Adrenal gland (tissue), 19 donors: Measurements from ENCODE around the gene SCAMP5. TPM values are rescaled to one million over a fixed set of nuclear protein-coding genes. Genes with fewer than 3 reads are reported as not detected.
A peak's percentile ranks its signal among the peaks of the same experiment; 100 is the strongest.

Experiments
- DNase-seq, 7 donors: peaks; one replicate each; pipeline ENCODE4 v3.0.0-alpha.2; 2019 to 2020
- H3K27ac ChIP-seq, 5 donors: fragments of 200-600 bp; sonication (generic) in 4 of 5; 1 replicate in 3 of 5; 2 replicates in 2 of 5; pipeline versions ENCODE4 v1.5.1 to v1.8.0; 2016 to 2020; ENCODE audit warnings: mild to moderate bottlenecking in 1 of 5
- H3K27me3 ChIP-seq: fragments of 200-600 bp; 2 replicates; pipeline ENCODE4 v1.8.0; 2021
- H3K36me3 ChIP-seq, 2 donors: fragments of 200-600 bp; replicated peaks in 1 of 2; 1 replicate in 1 of 2; 2 replicates in 1 of 2; pipeline versions ENCODE4 v1.5.1 to v1.8.0; 2018 to 2022
- H3K4me1 ChIP-seq, 2 donors: fragments of 200-600 bp; replicated peaks in 1 of 2; 1 replicate in 1 of 2; 2 replicates in 1 of 2; pipeline versions ENCODE4 v1.5.1 to v1.8.0; 2018 to 2021
- H3K4me3 ChIP-seq, 4 donors: fragments of 200-600 bp; sonication (generic) in 3 of 4; one replicate each; pipeline ENCODE4 v1.5.1; 2016 to 2018
- H3K9me3 ChIP-seq, 3 donors: fragments of 200-600 bp; sonication (generic) in 1 of 3; replicated peaks in 1 of 3; 1 replicate in 2 of 3; 2 replicates in 1 of 3; pipeline versions ENCODE4 v1.5.1 to v1.8.0; 2016 to 2021
- POLR2A ChIP-seq, 2 donors: fragments of 450-650 bp; IDR thresholded peaks; one replicate each; pipeline ENCODE4 v1.6.1; 2017; ENCODE audit warnings: antibody characterized with exemption in 2 of 2, mild to moderate bottlenecking in 2 of 2, moderate library complexity in 1 of 2
- WGBS, 4 donors: extraction: QIAGEN DNeasy Blood & Tissue Kit in 2 of 4; methylation state at CpG; one replicate each; pipeline versions ENCODE4 v1.1.5 to v1.1.7; 2013 to 2017; 5-methylcytosine and 5-hydroxymethylcytosine counted together
- intact Hi-C, 2 donors: fragments of 100-400 bp; cut with DNase I; formaldehyde crosslinking; loops; one replicate each; pipeline versions ENCODE4 v1.14.1 to v1.15.0; 2022 to 2023
- long read RNA-seq, 10 donors: library from polyadenylated mRNA in 3 of 10; unstranded in 2 of 10; stranded (forward) in 1 of 10; transcript quantifications; one replicate each; pipeline ENCODE4 v2.0.0 and lab custom pipeline, GENCODE V29; 2021 to 2026
- polyA plus RNA-seq, 3 donors: library from polyadenylated mRNA; stranded (reverse); fragments of 200-250 nt in 2 of 3; fragments of 350-450 nt in 1 of 3; fragmentation: Illumina TruSeq in 1 of 3; extraction: RNeasy Lipid Tissue Mini Kit (QIAGEN cat#74804) in 1 of 3; gene quantifications; one replicate each; pipeline ENCODE4 v1.2.3, GENCODE V29; 2013 to 2014
- total RNA-seq, 9 donors: library from RNA; depleted of rRNA in 4 of 9; stranded (reverse); fragments of >200 nt in 4 of 9; fragments of 120-200 nt in 1 of 9; fragmentation: NEBNext Ultra II Directional in 1 of 9; extraction: Animal tissue kit (Norgen Biotek cat#: 25700) in 1 of 9; gene quantifications; one replicate each; pipeline versions ENCODE4 v1.1.0 to v1.2.4, GENCODE V29; 2013 to 2023
- TF ChIP-seq, protein P1 (sequence below), 6 experiments: fragments of 450-650 bp in 4 of 6; fragments of 200-600 bp in 2 of 6; sonication (generic) in 1 of 6; IDR thresholded peaks; 1 replicate in 5 of 6; 2 replicates in 1 of 6; pipeline versions ENCODE4 v1.5.1 to v1.8.0; 2016 to 2021; ENCODE audit warnings: antibody characterized with exemption in 6 of 6, mild to moderate bottlenecking in 2 of 6, moderate library complexity in 1 of 6
- donor health status: healthy with polysubstance abuse.
- donor health status: Bipolar disorder and iron deficiency.
- donor health status: DM: yes; HTN: yes; CAD: no.
- donor health status: DM: no; HTN: no; CAD: no.
- donor health status: DM: no; HTN: no; CAD: no.
- donor health status: DM: yes; HTN: yes; CAD: no.

The SCAMP5 gene
- 10 to 100 TPM; 12.8 to 47.2 (median 28.7) TPM for total RNA-seq
- polyA plus RNA-seq, result 10 to 100 TPM; 10.2 to 22.0 (median 19.7) TPM
- long read RNA-seq, donor 1, partial matches to known transcripts, result 7 of 10 reads
- long read RNA-seq, donor 1, other reads (novel, unspliced or antisense), result 0 of 10 reads
- long read RNA-seq, donor 2, partial matches to known transcripts, result 7 of 9 reads
- long read RNA-seq, donor 2, other reads (novel, unspliced or antisense), result 0 of 9 reads
- long read RNA-seq, donor 3, partial matches to known transcripts, result 0 of 6 reads
- long read RNA-seq, donor 3, other reads (novel, unspliced or antisense), result 0 of 6 reads
- long read RNA-seq, donor 4, partial matches to known transcripts, result 0 of 1 reads
- long read RNA-seq, donor 4, other reads (novel, unspliced or antisense), result 1 of 1 reads
- long read RNA-seq, donor 5, partial matches to known transcripts, result 1 of 9 reads
- long read RNA-seq, donor 5, other reads (novel, unspliced or antisense), result 8 of 9 reads
- long read RNA-seq, donor 6, partial matches to known transcripts, result 0 of 1 reads
- long read RNA-seq, donor 6, other reads (novel, unspliced or antisense), result 1 of 1 reads
- long read RNA-seq, donor 7, partial matches to known transcripts, result 0 of 2 reads
- long read RNA-seq, donor 7, other reads (novel, unspliced or antisense), result 0 of 2 reads
- long read RNA-seq, donor 8, partial matches to known transcripts, result 0 of 1 reads
- long read RNA-seq, donor 8, other reads (novel, unspliced or antisense), result 0 of 1 reads
- long read RNA-seq, donor 9, partial matches to known transcripts, result 0 of 2 reads
- long read RNA-seq, donor 9, other reads (novel, unspliced or antisense), result 0 of 2 reads
- long read RNA-seq, donor 10, partial matches to known transcripts, result 7 of 7 reads
- long read RNA-seq, donor 10, other reads (novel, unspliced or antisense), result 0 of 7 reads

DNA sequence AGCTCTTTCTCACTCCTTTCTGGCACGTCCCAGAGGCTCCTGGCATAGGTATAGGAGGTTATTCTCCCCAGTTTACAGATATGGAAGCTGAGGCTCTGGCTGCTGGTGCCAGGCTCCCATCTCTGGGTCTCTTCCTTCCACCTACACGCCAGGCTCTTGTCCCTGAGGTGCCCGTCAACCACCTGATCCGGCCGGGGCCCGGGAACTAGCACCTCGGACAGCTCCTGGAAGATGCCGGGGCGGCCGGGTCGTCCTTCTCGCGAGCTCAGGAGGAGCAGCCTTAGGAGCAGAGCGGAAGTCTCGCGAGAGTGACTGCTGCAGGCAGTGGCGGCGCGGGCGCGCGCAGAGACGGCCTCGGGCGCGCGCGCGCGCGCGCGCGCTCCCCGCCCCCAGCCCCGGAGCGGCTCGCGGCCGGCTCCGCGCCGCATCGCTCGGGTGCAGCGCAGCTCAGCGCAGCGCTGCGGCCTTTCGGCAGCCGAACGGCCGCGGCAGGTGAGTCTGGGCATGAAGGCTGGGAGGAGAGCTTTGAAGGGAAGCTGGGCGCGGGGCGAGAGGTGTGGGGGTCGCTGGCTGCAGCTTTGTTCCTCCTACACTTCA is at the start of gene SCAMP5:
SCAMP5 (plus strand) TSS at position 382 of the 597 bp plus-strand sequence. CDS start 16,277 bp downstream, outside the sequence.
- Histone ChIP-seq H3K9me3 (no peaks in the 10 kb centered on the region), H3K27me3 (no peaks in the 10 kb centered on the region), H3K27ac (peak within 1 kb of the TSS in 2 of 5 donors; percentile 32 to 57), H3K4me3 (peak within 1 kb of the TSS in 2 of 4 donors; percentile 61 to 91), H3K36me3 (no peaks in the 10 kb centered on the region), H3K4me1 (peaks cover 6 to 15% of the 10 kb centered on the region in 2 donors)
- DNase-seq, result peak; percentile 96 to 98 (median 97)
- intact Hi-C loops, result no loop called here
- peak; percentile 47 to 67 for TF ChIP-seq POLR2A (IDR thresholded peaks at IDR 0.05)
- TF ChIP-seq, protein P1, sequence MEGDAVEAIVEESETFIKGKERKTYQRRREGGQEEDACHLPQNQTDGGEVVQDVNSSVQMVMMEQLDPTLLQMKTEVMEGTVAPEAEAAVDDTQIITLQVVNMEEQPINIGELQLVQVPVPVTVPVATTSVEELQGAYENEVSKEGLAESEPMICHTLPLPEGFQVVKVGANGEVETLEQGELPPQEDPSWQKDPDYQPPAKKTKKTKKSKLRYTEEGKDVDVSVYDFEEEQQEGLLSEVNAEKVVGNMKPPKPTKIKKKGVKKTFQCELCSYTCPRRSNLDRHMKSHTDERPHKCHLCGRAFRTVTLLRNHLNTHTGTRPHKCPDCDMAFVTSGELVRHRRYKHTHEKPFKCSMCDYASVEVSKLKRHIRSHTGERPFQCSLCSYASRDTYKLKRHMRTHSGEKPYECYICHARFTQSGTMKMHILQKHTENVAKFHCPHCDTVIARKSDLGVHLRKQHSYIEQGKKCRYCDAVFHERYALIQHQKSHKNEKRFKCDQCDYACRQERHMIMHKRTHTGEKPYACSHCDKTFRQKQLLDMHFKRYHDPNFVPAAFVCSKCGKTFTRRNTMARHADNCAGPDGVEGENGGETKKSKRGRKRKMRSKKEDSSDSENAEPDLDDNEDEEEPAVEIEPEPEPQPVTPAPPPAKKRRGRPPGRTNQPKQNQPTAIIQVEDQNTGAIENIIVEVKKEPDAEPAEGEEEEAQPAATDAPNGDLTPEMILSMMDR (IDR thresholded peaks at IDR 0.05), result no peak
- WGBS, 4 donors, result 1 to 3% (median 1%) methylated on average over 8 to 58 of the region's 58 CpGs

DNA sequence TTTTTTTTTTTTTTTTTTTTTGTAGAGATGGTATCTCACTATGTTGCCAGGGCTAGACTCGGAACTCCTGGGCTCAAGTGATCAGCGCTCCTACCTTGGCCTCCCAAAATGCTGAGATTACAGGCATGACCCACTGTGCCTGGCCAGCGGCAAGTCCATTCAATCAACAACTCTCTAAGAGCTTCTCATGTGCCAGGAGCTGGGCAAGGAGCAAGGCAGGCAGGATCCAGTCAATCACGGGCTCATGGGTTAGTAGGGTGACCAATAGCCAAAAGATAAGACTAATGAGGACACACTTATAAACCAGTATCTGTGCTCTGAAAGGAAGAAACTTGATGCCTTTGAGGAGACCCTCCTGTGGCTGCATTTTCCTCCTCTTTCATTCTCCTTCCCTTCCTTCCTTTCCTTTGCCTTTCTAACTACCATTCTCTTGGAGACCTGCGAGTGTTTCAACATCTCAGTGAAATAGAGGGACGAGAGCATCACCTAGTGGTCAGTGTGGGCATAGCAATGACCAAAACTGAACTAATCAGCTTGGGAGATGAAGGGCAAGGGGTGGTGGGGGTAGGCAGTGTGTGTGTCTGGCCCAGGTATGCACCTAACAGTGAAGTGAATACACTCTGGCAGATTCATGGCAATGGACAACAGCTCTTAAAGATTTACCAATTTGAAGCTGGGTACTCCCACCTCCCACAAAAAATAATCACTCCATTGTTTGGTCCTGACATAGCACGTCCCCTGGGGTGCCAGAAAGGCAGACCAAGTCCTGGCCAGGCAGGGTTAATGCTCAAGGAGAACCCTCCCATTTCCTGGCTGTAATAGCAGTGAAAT is 45.1 kb upstream of the SCAMP5 start:
- TF ChIP-seq, protein P1 (IDR thresholded peaks at IDR 0.05), result peak; percentile 97 to 100 (median 99)
- TF ChIP-seq POLR2A (IDR thresholded peaks at IDR 0.05), result no peak
- Histone ChIP-seq H3K9me3 (no peaks in the 10 kb centered on the region), H3K27me3 (no peaks in the 10 kb centered on the region), H3K27ac (no peak overlapping the region), H3K4me3 (no peak overlapping the region), H3K36me3 (no peaks in the 10 kb centered on the region), H3K4me1 (peaks cover 11 to 21% of the 10 kb centered on the region in 2 donors)
- 34 to 47% (median 42%) methylated on average over 7 of the region's 7 CpGs for WGBS, 4 donors
- DNase-seq, result peak; percentile 66 to 95 (median 81)
- intact Hi-C loops, result loop anchor here (5.0 to 10.0 kb wide), 2 partner anchors 178 to 315 kb away; no protein-coding TSS in a partner anchor

- Histone ChIP-seq H3K27me3 (no peaks in the 10 kb centered on the region), H3K4me1 (peaks cover 18 to 29% of the 10 kb centered on the region in 2 donors), H3K9me3 (no peaks in the 10 kb centered on the region), H3K27ac (no peak overlapping the region), H3K36me3 (no peaks in the 10 kb centered on the region), H3K4me3 (no peak overlapping the region)
- no peak for TF ChIP-seq POLR2A (IDR thresholded peaks at IDR 0.05)
- TF ChIP-seq, protein P1 (IDR thresholded peaks at IDR 0.05), result no peak
- no peak for DNase-seq
- 66 to 79% (median 71%) methylated on average over 3 of the region's 3 CpGs for WGBS, 4 donors
- intact Hi-C loops, result loop anchor here (5.0 to 10.0 kb wide), 2 partner anchors 179 to 316 kb away; no protein-coding TSS in a partner anchor
Measured at GRCh38 chr15:74951006-74951405, 44.4 kb upstream of the SCAMP5 start.
